Stimulated activated CD8-positive, alpha-beta memory T cell treated with anti-CD3 and anti-CD28 coated beads, Interleukin-12 subunit alpha, Interleukin-12 subunit beta, amount 100 ng/mL, for 24 hours (primary cell): ENCODE measurements around the gene LY6G6D.

Experiments used
- DNase-seq: peaks from one replicate; pipeline ENCODE4 v3.0.0-alpha.2; 2020; ENCODE audit errors: extremely low read depth

LY6G6D gene

DNA sequence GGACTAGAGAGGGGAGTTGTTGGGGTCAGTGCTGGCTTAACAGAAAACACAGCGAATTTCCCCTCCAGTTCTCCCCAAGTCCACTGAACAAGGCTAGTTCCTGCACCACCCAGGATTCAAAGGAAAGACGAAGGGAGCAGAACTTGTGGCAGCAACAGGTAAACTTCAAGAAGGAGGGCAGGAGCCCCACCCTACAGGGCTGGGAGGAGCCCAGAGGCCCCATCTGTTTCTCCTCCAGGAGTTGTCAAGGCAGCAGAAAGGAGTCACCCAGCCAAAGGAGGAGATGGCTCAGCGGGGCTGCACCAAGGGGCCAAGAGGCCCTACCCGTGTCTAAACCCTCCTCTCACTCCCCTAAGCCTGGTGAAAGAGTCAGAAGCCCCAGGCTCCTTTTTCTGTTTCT is 49.0 kb downstream of the LY6G6D start:
- no peak for DNase-seq

DNA sequence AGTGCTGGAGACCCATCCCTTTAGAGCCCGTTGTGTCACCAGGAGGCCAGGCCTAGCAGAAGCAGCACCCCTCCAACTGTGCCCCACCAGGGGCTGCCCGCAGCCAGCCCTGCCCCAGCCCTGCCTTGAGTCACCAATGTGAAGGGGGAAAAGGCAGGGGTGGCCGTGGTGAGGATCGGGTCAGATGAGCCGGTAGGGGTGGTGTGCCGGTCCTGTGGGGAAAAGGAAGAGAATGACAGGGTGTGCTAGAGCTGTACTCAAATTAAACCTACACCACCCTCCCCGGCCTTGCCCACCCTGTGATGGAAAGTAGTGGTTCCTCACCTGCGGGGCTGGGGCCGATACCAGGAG is 50.4 kb downstream of the LY6G6D start:
- no peak for DNase-seq

DNA sequence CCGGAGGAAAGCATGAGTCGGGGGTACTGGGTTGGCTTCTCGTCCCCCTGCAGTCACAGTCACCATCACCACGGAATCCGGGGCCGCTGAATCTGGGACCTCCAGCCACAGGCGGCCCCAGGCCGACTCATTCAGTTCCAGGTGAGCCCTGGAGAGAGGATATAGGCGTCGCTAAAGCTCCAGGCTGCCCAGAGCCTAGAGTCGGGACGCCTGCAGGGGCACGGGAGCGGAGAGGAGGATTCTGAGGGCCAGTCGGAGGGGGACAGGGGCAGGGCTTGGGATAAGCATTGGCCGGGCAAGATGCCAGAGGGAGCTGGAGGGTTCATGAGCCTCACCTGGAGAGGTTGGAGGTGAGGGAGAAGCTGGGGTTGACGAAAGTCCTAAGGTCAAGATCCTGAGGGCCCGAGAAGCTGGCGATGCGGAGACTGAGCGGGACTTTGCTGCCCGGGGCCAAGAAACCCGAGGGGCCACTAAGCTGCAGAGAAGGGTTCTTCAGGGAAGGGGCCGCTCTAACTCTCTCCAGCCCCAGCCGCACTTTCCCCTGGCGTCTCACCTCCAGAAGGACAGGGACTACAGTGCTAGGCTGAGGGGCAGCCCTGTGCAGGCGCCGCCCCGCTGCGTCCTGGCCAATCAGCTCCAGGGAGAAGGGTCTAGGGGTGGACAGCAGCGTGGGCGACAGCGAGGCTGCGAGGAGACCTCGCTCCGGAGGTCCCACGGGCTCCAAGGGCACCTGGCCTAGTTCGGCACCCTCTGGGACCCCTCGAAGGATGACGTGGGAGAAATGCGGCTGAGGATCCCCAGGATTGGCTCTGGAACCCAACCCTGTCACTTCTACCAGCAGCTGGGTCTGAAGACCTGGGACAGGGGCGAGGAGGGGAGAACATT is 51.0 kb downstream of the LY6G6D start:
- DNase-seq: no peak

DNA sequence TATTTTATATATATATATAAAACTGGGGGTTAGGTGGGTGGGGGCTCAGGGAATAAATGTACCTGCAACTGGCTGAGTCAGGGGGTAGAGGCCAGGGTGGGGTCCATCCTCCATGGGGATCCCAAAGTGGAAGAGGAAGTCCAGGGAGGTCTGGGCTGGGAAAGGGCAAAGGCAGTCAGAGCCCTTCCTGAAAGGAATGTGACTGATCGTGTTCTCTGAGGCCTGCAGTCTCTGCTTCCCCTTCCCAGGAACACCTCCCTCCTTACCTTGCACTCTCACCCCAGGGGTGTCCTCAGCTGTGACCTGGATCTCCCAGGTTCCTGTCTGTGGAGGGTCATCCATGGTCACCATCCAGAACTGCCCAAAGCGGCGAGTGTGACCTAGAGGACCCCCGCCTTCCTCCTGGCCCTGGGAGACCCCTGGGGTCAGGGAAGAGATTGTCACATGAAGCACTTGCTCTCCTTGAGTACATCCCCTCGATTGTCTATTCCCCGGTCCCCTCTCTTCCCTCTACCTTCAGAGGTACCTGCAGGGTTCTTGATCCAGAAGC is 52.0 kb downstream of the LY6G6D start:
- DNase-seq: no peak
